Liver (tissue), 9 donors: ENCODE data around the gene EXOC4. TPM values are rescaled to one million over a fixed set of nuclear protein-coding genes. Genes with fewer than 3 reads are reported as not detected.

ENCODE experiments used
- DNase-seq: peaks from one replicate; pipeline ENCODE4 v3.0.0-alpha.2; 2017; ENCODE audit warnings: low spot score
- H3K27ac ChIP-seq, 2 donors: one replicate each; pipeline ENCODE4 v1.7.0; 2013; ENCODE audit warnings: inconsistent platforms in 2 of 2, low read length in 2 of 2, control low read depth in 1 of 2, low read depth in 1 of 2, mild to moderate bottlenecking in 1 of 2
- H3K27me3 ChIP-seq, 4 donors: one replicate each; pipeline versions ENCODE4 v1.6.1 to v1.7.0; 2013; ENCODE audit warnings: low read length in 3 of 4, inconsistent platforms in 1 of 4, mild to moderate bottlenecking in 1 of 4, moderate library complexity in 1 of 4; ENCODE audit not compliant: control insufficient read depth in 4 of 4, insufficient read depth in 4 of 4
- H3K36me3 ChIP-seq, 4 donors: one replicate each; pipeline versions ENCODE4 v1.6.1 to v1.7.0; 2013; ENCODE audit warnings: low read length in 3 of 4, mild to moderate bottlenecking in 3 of 4, low read depth in 1 of 4, moderate library complexity in 1 of 4; ENCODE audit not compliant: control insufficient read depth in 4 of 4, insufficient read depth in 3 of 4
- H3K4me1 ChIP-seq, 4 donors: one replicate each; pipeline versions ENCODE4 v1.6.1 to v1.7.0; 2013; ENCODE audit warnings: low read length in 3 of 4, mild to moderate bottlenecking in 3 of 4, moderate library complexity in 1 of 4; ENCODE audit not compliant: control insufficient read depth in 4 of 4, insufficient read depth in 4 of 4
- H3K4me3 ChIP-seq, 3 donors: one replicate each; pipeline versions ENCODE4 v1.6.1 to v1.7.0; 2013; ENCODE audit warnings: low read length in 3 of 3, control low read depth in 1 of 3, low read depth in 1 of 3, mild to moderate bottlenecking in 1 of 3
- H3K9ac ChIP-seq, 2 donors: one replicate each; pipeline ENCODE4 v1.7.0; 2013; ENCODE audit warnings: low read length in 2 of 2, mild to moderate bottlenecking in 2 of 2, moderate library complexity in 2 of 2, control low read depth in 1 of 2, low read depth in 1 of 2
- H3K9me3 ChIP-seq, 4 donors: one replicate each; pipeline versions ENCODE4 v1.6.1 to v1.7.0; 2013; ENCODE audit warnings: low read length in 3 of 4; ENCODE audit not compliant: control insufficient read depth in 4 of 4
- EGR1 ChIP-seq, 2 donors: IDR thresholded peaks; 2 replicates each; pipeline ENCODE4 v1.6.1; 2016 to 2018; ENCODE audit warnings: antibody characterized with exemption in 2 of 2, low read depth in 2 of 2
- FOXA1 ChIP-seq: IDR thresholded peaks from 2 replicates; pipeline ENCODE4 v1.6.1; 2016; ENCODE audit warnings: antibody characterized with exemption
- FOXA2 ChIP-seq: IDR thresholded peaks from 2 replicates; pipeline ENCODE4 v1.6.1; 2016; ENCODE audit warnings: antibody characterized with exemption
- GABPA ChIP-seq, 2 donors: IDR thresholded peaks in 1 of 2; conservative IDR thresholded peaks in 1 of 2; 2 replicates each; pipeline ENCODE4 v1.6.1; 2016; ENCODE audit warnings: antibody characterized with exemption in 2 of 2, mild to moderate bottlenecking in 1 of 2, moderate library complexity in 1 of 2
- HNF4A ChIP-seq, 2 donors: conservative IDR thresholded peaks; 2 replicates each; pipeline ENCODE4 v1.6.1; 2016; ENCODE audit warnings: antibody characterized with exemption in 2 of 2, mild to moderate bottlenecking in 2 of 2
- JUND ChIP-seq, 2 donors: IDR thresholded peaks; 2 replicates each; pipeline ENCODE4 v1.6.1; 2016; ENCODE audit warnings: antibody characterized with exemption in 2 of 2
- MAX ChIP-seq: IDR thresholded peaks from 2 replicates; pipeline ENCODE4 v1.6.1; 2016; ENCODE audit warnings: antibody characterized with exemption
- NR2F2 ChIP-seq: IDR thresholded peaks from 2 replicates; pipeline ENCODE4 v1.6.1; 2016; ENCODE audit warnings: antibody characterized with exemption
- REST ChIP-seq: IDR thresholded peaks from 2 replicates; pipeline ENCODE4 v1.6.1; 2016; ENCODE audit warnings: antibody characterized with exemption, mild to moderate bottlenecking
- SP1 ChIP-seq: IDR thresholded peaks from 2 replicates; pipeline ENCODE4 v1.6.1; 2018; ENCODE audit warnings: antibody characterized with exemption, mild to moderate bottlenecking
- TAF1 ChIP-seq: conservative IDR thresholded peaks from 2 replicates; pipeline ENCODE4 v1.6.1; 2016; ENCODE audit warnings: antibody characterized with exemption, mild to moderate bottlenecking
- YY1 ChIP-seq: IDR thresholded peaks from 2 replicates; pipeline ENCODE4 v1.6.1; 2016; ENCODE audit warnings: antibody characterized with exemption, mild to moderate bottlenecking
- WGBS: extraction: QIAGEN DNeasy Blood & Tissue Kit; methylation state at CpG from one replicate; pipeline ENCODE4 v1.1.7; 2013; 5-methylcytosine and 5-hydroxymethylcytosine counted together
- polyA plus RNA-seq, 2 donors: library from polyadenylated mRNA; stranded (reverse) in 1 of 2; unstranded in 1 of 2; fragments of 200-250 nt in 1 of 2; fragments of >200 nt in 1 of 2; fragmentation: Nextera tagmentation in 1 of 2; extraction: Ambion mirVana in 1 of 2; gene quantifications; one replicate each; pipeline versions ENCODE4 v1.2.1 to v1.2.3, GENCODE V29; 2013 to 2015
- total RNA-seq, 2 donors: library from RNA; depleted of rRNA; stranded (reverse); fragments of >200 nt; gene quantifications; one replicate each; pipeline ENCODE4 v1.2.3, GENCODE V29; 2014
- TF ChIP-seq, protein P1 (sequence below): IDR thresholded peaks from 2 replicates; pipeline ENCODE4 v1.6.1; 2016; ENCODE audit warnings: antibody characterized with exemption
- TF ChIP-seq, protein P2 (sequence below): IDR thresholded peaks from 2 replicates; pipeline ENCODE4 v1.6.1; 2016; ENCODE audit warnings: antibody characterized with exemption
- donor health status: healthy.
- donor health status: healthy.
- donor health status: healthy.
- donor health status: healthy.
- donor health status: healthy.

The EXOC4 gene
- total and polyA plus RNA-seq, 4 donors = 9.5 to 55.9 (median 23.6) TPM

DNA sequence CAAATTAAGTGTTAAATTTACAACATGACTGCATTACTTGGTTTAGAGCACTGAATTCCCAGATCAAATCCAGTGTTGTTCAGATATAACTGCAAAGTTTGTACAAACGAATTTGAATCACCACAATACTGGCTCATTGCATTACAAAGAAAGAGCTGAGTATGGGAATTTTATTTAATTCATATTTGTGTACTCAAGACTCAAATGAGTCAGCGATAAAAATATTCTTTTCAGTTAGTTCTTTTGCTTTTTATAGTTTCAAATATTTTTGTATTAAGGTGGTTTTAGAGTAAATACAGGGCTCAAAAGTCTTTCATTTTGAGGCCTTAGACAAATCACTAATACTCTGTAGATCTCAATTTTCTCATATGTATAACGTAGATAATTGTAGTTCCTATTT lies 805.6 kb downstream of the EXOC4 start:
- no peak overlapping the region for H3K27ac ChIP-seq
- no peaks in the 10 kb centered on the region for H3K4me1 ChIP-seq
- no peak for DNase-seq
- TF ChIP-seq FOXA2 (no peak), JUND (IDR thresholded peaks at IDR 0.05) (no peak), MAX (no peak), TAF1 (no peak), HNF4A (conservative IDR thresholded peaks at IDR 0.05) (no peak)
- TF ChIP-seq, protein P1, sequence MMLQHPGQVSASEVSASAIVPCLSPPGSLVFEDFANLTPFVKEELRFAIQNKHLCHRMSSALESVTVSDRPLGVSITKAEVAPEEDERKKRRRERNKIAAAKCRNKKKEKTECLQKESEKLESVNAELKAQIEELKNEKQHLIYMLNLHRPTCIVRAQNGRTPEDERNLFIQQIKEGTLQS = no peak
- H3K36me3 ChIP-seq = no peaks in the 10 kb centered on the region
- no peaks in the 10 kb centered on the region for H3K27me3 ChIP-seq
- H3K4me3 ChIP-seq = no peak overlapping the region
- no peaks in the 10 kb centered on the region for H3K9me3 ChIP-seq
- H3K9ac ChIP-seq = no peak overlapping the region
- 92% methylated on average over 3 of the region's 3 CpGs for WGBS

- 91% methylated on average over 4 of the region's 4 CpGs for WGBS
- H3K4me1 ChIP-seq = no peaks in the 10 kb centered on the region
- no peaks in the 10 kb centered on the region for H3K9me3 ChIP-seq
- no peaks in the 10 kb centered on the region for H3K27me3 ChIP-seq
- TF ChIP-seq GABPA (IDR thresholded peaks at IDR 0.05 in 1 of 2, conservative IDR thresholded peaks at IDR 0.05 in 1 of 2) (no peak), REST (peak; percentile 34)
- no peak for DNase-seq
- no peak overlapping the region for H3K9ac ChIP-seq
- no peak overlapping the region for H3K4me3 ChIP-seq
- no peak overlapping the region for H3K27ac ChIP-seq
- H3K36me3 ChIP-seq = no peaks in the 10 kb centered on the region
These were observed 806.1 kb downstream of the EXOC4 start for GRCh38 chr7:134058980-134059379.

DNA sequence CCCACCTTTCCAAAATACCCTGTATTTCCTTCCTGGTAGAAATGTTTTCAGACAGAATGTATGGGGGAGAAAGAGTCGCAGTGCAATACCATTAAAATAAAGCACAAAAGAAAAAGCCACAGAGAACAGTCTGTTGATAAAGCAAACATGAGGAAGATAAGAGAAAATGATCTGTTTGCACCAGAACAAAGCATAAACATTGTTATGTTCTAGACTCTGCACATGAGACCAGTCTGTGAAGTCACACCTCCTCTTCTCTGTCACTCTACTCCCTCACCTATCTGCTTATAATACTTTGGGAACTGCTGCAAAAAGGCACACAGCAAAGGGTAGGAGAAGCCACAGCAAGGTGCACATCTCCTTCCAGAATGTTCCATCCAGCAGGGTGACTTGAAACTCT lies 807.0 kb downstream of the EXOC4 start:
- 88% methylated on average over 1 of the region's 1 CpG for WGBS
- H3K4me1 ChIP-seq = no peaks in the 10 kb centered on the region

GRCh38 chr7:134060874-134061273 lies 808.0 kb downstream of the EXOC4 start:
- WGBS = 97% methylated on average over 3 of the region's 3 CpGs
- no peak overlapping the region for H3K9ac ChIP-seq
- DNase-seq = no peak
- no peaks in the 10 kb centered on the region for H3K4me1 ChIP-seq
- no peak overlapping the region for H3K4me3 ChIP-seq
- H3K27me3 ChIP-seq = no peaks in the 10 kb centered on the region
- no peak overlapping the region for H3K27ac ChIP-seq
- no peaks in the 10 kb centered on the region for H3K36me3 ChIP-seq
- TF ChIP-seq HNF4A (conservative IDR thresholded peaks at IDR 0.05) = no peak
- no peak for TF ChIP-seq JUND (IDR thresholded peaks at IDR 0.05)
- no peak for TF ChIP-seq YY1
- TF ChIP-seq, protein P1 = no peak
- no peak for TF ChIP-seq EGR1 (IDR thresholded peaks at IDR 0.05; ENCODE audit: low read depth in 2 of 2)
- TF ChIP-seq SP1 = no peak
- TF ChIP-seq, protein P2, sequence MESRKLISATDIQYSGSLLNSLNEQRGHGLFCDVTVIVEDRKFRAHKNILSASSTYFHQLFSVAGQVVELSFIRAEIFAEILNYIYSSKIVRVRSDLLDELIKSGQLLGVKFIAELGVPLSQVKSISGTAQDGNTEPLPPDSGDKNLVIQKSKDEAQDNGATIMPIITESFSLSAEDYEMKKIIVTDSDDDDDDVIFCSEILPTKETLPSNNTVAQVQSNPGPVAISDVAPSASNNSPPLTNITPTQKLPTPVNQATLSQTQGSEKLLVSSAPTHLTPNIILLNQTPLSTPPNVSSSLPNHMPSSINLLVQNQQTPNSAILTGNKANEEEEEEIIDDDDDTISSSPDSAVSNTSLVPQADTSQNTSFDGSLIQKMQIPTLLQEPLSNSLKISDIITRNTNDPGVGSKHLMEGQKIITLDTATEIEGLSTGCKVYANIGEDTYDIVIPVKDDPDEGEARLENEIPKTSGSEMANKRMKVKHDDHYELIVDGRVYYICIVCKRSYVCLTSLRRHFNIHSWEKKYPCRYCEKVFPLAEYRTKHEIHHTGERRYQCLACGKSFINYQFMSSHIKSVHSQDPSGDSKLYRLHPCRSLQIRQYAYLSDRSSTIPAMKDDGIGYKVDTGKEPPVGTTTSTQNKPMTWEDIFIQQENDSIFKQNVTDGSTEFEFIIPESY = no peak
- no peak for TF ChIP-seq MAX
- H3K9me3 ChIP-seq = no peaks in the 10 kb centered on the region

More for the DNA sequence above, 807.0 kb downstream of the EXOC4 start:
- Histone ChIP-seq H3K27ac (no peak overlapping the region), H3K9me3 (no peaks in the 10 kb centered on the region), H3K36me3 (no peaks in the 10 kb centered on the region), H3K27me3 (no peaks in the 10 kb centered on the region), H3K9ac (no peak overlapping the region), H3K4me3 (no peak overlapping the region)
- TF ChIP-seq JUND (IDR thresholded peaks at IDR 0.05) (no peak), NR2F2 (no peak), FOXA1 (no peak)
- TF ChIP-seq, protein P1 = no peak
- no peak for DNase-seq
